HCT116 (cell line): ENCODE results near the gene CSTF2. TPM values are rescaled to one million over a fixed set of nuclear protein-coding genes. Genes with fewer than 3 reads are reported as not detected.
"Not testable (repeated sequence)": the region's sequence is repeated elsewhere in the genome, so short reads cannot be mapped to it uniquely, and the experiment has no call there.

ENCODE experiments used
- ATAC-seq: fragments of 200-7000 bp; cut with Tn5 transposase; 2 replicates; pipeline ENCODE4 v1.9.1; 2020; ENCODE audit warnings: mild to moderate bottlenecking, moderate library complexity
- Bru-seq: library from RNA; stranded (reverse); fragments of 400-500 nt; gene quantifications from one replicate; lab custom pipeline; 2021; lab: Mats Ljungman, UMichigan
- BruChase-seq, 2 experiments: library from RNA; stranded (reverse); fragments of 400-500 nt; gene quantifications; one replicate each; lab custom pipeline; 2021; lab: Mats Ljungman, UMichigan
- BruUV-seq: library from RNA; stranded (reverse); fragments of 400-500 nt; replicated peaks from 2 replicates; lab custom pipeline; 2021; lab: Mats Ljungman, UMichigan
- CTCF ChIA-PET: fragments of 300-600 bp; sonication (Branson Sonifier 250); formaldehyde crosslinking; loops from one replicate; lab custom pipeline; 2021; ENCODE audit warnings: antibody characterized with exemption; lab: Charles Lee
- POLR2A ChIA-PET: fragments of 300-600, 350-600 bp; sonication (Branson Sonifier 250); formaldehyde crosslinking; loops from one replicate; lab custom pipeline; 2021; ENCODE audit warnings: antibody characterized with exemption; lab: Charles Lee
- RAD21 ChIA-PET, 2 experiments: fragments of 300-600 bp; sonication (Branson Sonifier 250); formaldehyde crosslinking; loops; one replicate each; lab custom pipeline; 2023; ENCODE audit warnings: low total read pairs in 2 of 2; ENCODE audit not compliant: uncharacterized antibody in 2 of 2, unreplicated experiment in 2 of 2, low non-redundant PET in 1 of 2; lab: Charles Lee
- DNase-seq: peaks from one replicate; pipeline ENCODE4 v3.0.0-alpha.2; 2010; ENCODE audit warnings: low read depth, low spot score
- H2AFZ ChIP-seq: fragments of 200-600 bp; shearing (Covaris generic), sonication (generic); 2 replicates; pipeline ENCODE4 v1.6.1; 2017; ENCODE audit warnings: low read depth, mixed run types, mixed read lengths, antibody characterized with exemption, low read length; ENCODE audit not compliant: poor library complexity, severe bottlenecking
- H3K27ac ChIP-seq: 2 replicates; pipeline ENCODE4 v1.5.1; 2012; ENCODE audit warnings: low read depth, low read length
- H3K27me3 ChIP-seq: fragments of 200-600 bp; sonication (generic); 2 replicates; pipeline ENCODE4 v1.6.1; 2016; ENCODE audit warnings: mixed run types, low read length, mixed read lengths; ENCODE audit not compliant: insufficient read depth
- H3K36me3 ChIP-seq, 2 experiments: fragments of 200-500 bp in 1 of 2; fragments of 200-600 bp in 1 of 2; sonication (Bioruptor generic) in 1 of 2; sonication (generic) in 1 of 2; 2 replicates each; pipeline versions ENCODE4 v1.5.1 to v1.6.1; 2014 to 2016; ENCODE audit warnings: low read length in 2 of 2, inconsistent platforms in 1 of 2, mixed read lengths in 1 of 2, mixed run types in 1 of 2; ENCODE audit not compliant: insufficient read depth in 2 of 2, control insufficient read depth in 1 of 2
- H3K4me1 ChIP-seq, 2 experiments: fragments of 200-600 bp in 1 of 2; sonication (generic) in 1 of 2; 2 replicates each; pipeline versions ENCODE4 v1.5.1 to v1.6.1; 2012 to 2017; ENCODE audit warnings: low read length in 2 of 2, inconsistent platforms in 1 of 2, mild to moderate bottlenecking in 1 of 2, mixed read lengths in 1 of 2, mixed run types in 1 of 2, moderate library complexity in 1 of 2; ENCODE audit not compliant: insufficient read depth in 2 of 2, control insufficient read depth in 1 of 2
- H3K4me2 ChIP-seq: fragments of 200-600 bp; sonication (generic); 2 replicates; pipeline ENCODE4 v1.6.1; 2017; ENCODE audit warnings: mixed run types, low read length, mixed read lengths
- H3K4me3 ChIP-seq, 2 experiments: fragments of 200-600 bp in 1 of 2; sonication (generic) in 1 of 2; replicated peaks in 1 of 2; 2 replicates each; pipeline ENCODE4 v1.5.1; 2011 to 2016; ENCODE audit warnings: low read length in 2 of 2, control low read depth in 1 of 2, low read depth in 1 of 2, mild to moderate bottlenecking in 1 of 2, mixed read lengths in 1 of 2, mixed run types in 1 of 2
- H3K79me2 ChIP-seq: fragments of 200-600 bp; sonication (generic); 2 replicates; pipeline ENCODE4 v1.6.1; 2017; ENCODE audit warnings: mild to moderate bottlenecking, mixed run types, low read length, moderate library complexity, mixed read lengths; ENCODE audit not compliant: insufficient read depth
- H3K9ac ChIP-seq: fragments of 200-600 bp; sonication (generic); 2 replicates; pipeline ENCODE4 v1.6.1; 2016; ENCODE audit warnings: low read length, mixed read lengths
- H3K9me2 ChIP-seq: fragments of 200-600 bp; sonication (generic), shearing (Covaris generic); 2 replicates; pipeline ENCODE4 v1.6.1; 2017; ENCODE audit warnings: mixed run types, mild to moderate bottlenecking, moderate library complexity; ENCODE audit not compliant: insufficient read depth
- H3K9me3 ChIP-seq, 2 experiments: fragments of 200-500 bp in 1 of 2; fragments of 200-600 bp in 1 of 2; sonication (Bioruptor generic) in 1 of 2; sonication (generic) in 1 of 2; 2 replicates each; pipeline ENCODE4 v1.6.1; 2014 to 2017; ENCODE audit warnings: low read length in 2 of 2, mixed read lengths in 2 of 2, inconsistent platforms in 1 of 2, low read depth in 1 of 2, mild to moderate bottlenecking in 1 of 2, mixed run types in 1 of 2, moderate library complexity in 1 of 2; ENCODE audit not compliant: control insufficient read depth in 1 of 2, insufficient read depth in 1 of 2
- H4K20me1 ChIP-seq: fragments of 200-600 bp; sonication (generic), shearing (Covaris generic); 2 replicates; pipeline ENCODE4 v1.6.1; 2017; ENCODE audit warnings: mixed run types, mild to moderate bottlenecking, moderate library complexity; ENCODE audit not compliant: insufficient read depth
- CBX3 ChIP-seq: IDR thresholded peaks from 2 replicates; pipeline ENCODE4 v1.6.1; 2012; ENCODE audit warnings: low read depth
- ELF1 ChIP-seq: IDR thresholded peaks from 2 replicates; pipeline ENCODE4 v1.6.1; 2012; ENCODE audit warnings: low read depth, borderline replicate concordance
- POLR2A ChIP-seq: IDR thresholded peaks from 2 replicates; pipeline ENCODE4 v1.7.0; 2011; ENCODE audit warnings: borderline replicate concordance; ENCODE audit not compliant: insufficient read depth, insufficient read length; ENCODE audit errors: extremely low read depth
- POLR2AphosphoS5 ChIP-seq: IDR thresholded peaks from 2 replicates; pipeline ENCODE4 v1.6.1; 2011; ENCODE audit warnings: mild to moderate bottlenecking, low read depth, low read length, moderate library complexity
- SIN3A ChIP-seq: IDR thresholded peaks from 2 replicates; pipeline ENCODE4 v1.6.1; 2012; ENCODE audit warnings: low read depth
- SP1 ChIP-seq: IDR thresholded peaks from 2 replicates; pipeline ENCODE4 v1.6.1; 2012; ENCODE audit warnings: low read depth
- TCF7L2 ChIP-seq: IDR thresholded peaks from 2 replicates; pipeline ENCODE4 v1.7.0; 2011; ENCODE audit warnings: borderline replicate concordance, inconsistent platforms; ENCODE audit not compliant: insufficient read depth, insufficient read length; ENCODE audit errors: extremely low read depth
- YY1 ChIP-seq: IDR thresholded peaks from 2 replicates; pipeline ENCODE4 v1.6.1; 2011; ENCODE audit warnings: low read length, low read depth, moderate library complexity, mild to moderate bottlenecking; ENCODE audit not compliant: insufficient replicate concordance; ENCODE audit errors: extremely low read depth
- ZNF274 ChIP-seq: fragments of 200-500 bp; sonication (Bioruptor generic); IDR thresholded peaks from 2 replicates; pipeline ENCODE4 v1.6.1; 2014; ENCODE audit warnings: mild to moderate bottlenecking, low read depth, low read length, inconsistent platforms
- intact Hi-C: fragments of 100-400 bp; cut with micrococcal nuclease; formaldehyde crosslinking; loops from 2 replicates; pipeline ENCODE4 v1.10.0; 2022
- long read RNA-seq: library from polyadenylated mRNA; unstranded; transcript quantifications from one replicate; pipeline ENCODE4 v2.0.0, GENCODE V29; 2021; ENCODE audit not compliant: unreplicated experiment
- polyA plus RNA-seq: library from polyadenylated mRNA; unstranded; fragments of >200 nt; gene quantifications from 2 replicates; pipeline ENCODE4 v1.2.1, GENCODE V29; 2012; ENCODE audit warnings: missing spikeins
- total RNA-seq: library from RNA; stranded (reverse); gene quantifications from one replicate; pipeline ENCODE4 v1.2.1, GENCODE V29; 2021; ENCODE audit not compliant: unreplicated experiment
- TF ChIP-seq, protein P1 (sequence below), 3 experiments: fragments of 200-600 bp in 1 of 3; sonication (generic) in 1 of 3; IDR thresholded peaks in 2 of 3; conservative IDR thresholded peaks in 1 of 3; 2 replicates each; pipeline ENCODE4 v1.5.1; 2012 to 2017; ENCODE audit warnings: low read depth in 2 of 3, low read length in 2 of 3, antibody characterized with exemption in 1 of 3, borderline replicate concordance in 1 of 3, control low read depth in 1 of 3, mild to moderate bottlenecking in 1 of 3, mixed read lengths in 1 of 3, mixed run types in 1 of 3, moderate library complexity in 1 of 3; ENCODE audit not compliant: insufficient read depth in 1 of 3
- TF ChIP-seq, protein P2 (sequence below): IDR thresholded peaks from 2 replicates; pipeline ENCODE4 v1.6.1; 2012

Gene CSTF2, protein sequence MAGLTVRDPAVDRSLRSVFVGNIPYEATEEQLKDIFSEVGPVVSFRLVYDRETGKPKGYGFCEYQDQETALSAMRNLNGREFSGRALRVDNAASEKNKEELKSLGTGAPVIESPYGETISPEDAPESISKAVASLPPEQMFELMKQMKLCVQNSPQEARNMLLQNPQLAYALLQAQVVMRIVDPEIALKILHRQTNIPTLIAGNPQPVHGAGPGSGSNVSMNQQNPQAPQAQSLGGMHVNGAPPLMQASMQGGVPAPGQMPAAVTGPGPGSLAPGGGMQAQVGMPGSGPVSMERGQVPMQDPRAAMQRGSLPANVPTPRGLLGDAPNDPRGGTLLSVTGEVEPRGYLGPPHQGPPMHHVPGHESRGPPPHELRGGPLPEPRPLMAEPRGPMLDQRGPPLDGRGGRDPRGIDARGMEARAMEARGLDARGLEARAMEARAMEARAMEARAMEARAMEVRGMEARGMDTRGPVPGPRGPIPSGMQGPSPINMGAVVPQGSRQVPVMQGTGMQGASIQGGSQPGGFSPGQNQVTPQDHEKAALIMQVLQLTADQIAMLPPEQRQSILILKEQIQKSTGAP
- 34.1 TPM for total RNA-seq
- polyA plus RNA-seq: 18.9 and 24.9 TPM in 2 replicates
- Bru-seq, nascent RNA: percentile 69 among the genes with signal in this experiment
- percentile 78 among the genes with signal in this experiment for BruChase-seq, experiment 1, labeled RNA remaining after a 6-hour chase
- BruChase-seq, experiment 2, labeled RNA remaining after a 2-hour chase: percentile 67 among the genes with signal in this experiment
- long read RNA-seq, transcript CSTF2-201 (14 exons, 1,958 nt): major isoform, 54 of 83 reads
- long read RNA-seq, partial matches to known transcripts: 23 of 83 reads
- long read RNA-seq, other reads (novel, unspliced or antisense): 5 of 83 reads

DNA sequence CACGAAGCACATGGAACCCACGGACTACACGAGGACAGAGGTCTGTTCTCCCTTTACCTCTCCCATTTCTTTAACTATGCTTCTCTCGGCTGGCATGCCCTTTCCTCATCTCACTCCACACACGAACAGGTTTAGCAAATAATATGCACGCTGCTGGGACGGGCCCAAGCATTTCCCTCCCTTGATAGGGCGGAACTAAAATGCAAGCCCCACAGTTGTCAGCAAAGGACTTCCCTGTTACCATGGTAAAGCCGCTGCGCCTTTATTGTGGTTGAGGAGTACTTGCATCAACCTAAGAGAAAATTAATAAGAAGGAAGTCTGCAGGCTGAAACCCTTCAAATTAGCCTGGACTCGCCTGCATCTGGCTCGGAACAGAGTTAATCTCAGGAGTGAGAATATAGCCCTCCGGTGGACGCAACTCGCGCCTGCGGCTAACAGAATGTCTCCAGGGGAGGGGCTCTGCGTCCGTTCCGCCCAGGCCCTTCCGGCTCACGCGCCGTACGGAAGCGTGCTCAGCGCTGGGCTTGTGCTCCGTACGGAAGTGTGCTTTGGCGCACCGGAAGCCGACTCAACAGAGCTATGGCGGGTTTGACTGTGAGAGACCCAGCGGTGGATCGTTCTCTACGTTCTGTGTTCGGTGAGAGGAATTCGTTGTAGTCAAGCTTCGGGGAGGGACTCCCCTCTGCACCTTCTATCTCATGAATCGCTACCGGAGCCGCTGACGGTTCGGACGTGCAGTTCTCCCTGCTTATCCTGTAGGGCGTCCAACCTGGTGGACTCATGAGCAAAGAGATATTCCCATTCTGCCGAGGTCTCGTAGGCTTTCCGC, at the start of gene CSTF2:
Gene CSTF2 (plus strand): TSS at position 555 of the 830 bp plus-strand sequence. CDS start 26 bp downstream, at position 581.
- Histone ChIP-seq H2AFZ (peak within 1 kb of the TSS; percentile 68), H3K27me3 (no peaks in the 10 kb centered on the region), H3K9me2 (no peaks in the 10 kb centered on the region), H3K36me3 (peaks cover 14 to 15% of the 10 kb centered on the region in 2 experiments), H3K4me1 (peaks cover 0 to 10% of the 10 kb centered on the region in 2 experiments; a peak in 3 of 4 replicates), H3K9ac (peak within 1 kb of the TSS; percentile 78), H3K27ac (peak within 1 kb of the TSS; percentile 47), H3K9me3 (no peaks in the 10 kb centered on the region), H3K4me3 (peak within 1 kb of the TSS; percentile 83 to 88), H3K4me2 (peak within 1 kb of the TSS; percentile 85), H3K79me2 (peaks cover 19% of the 10 kb centered on the region), H4K20me1 (no peaks in the 10 kb centered on the region)
- ChIA-PET CTCF (no interaction called here), POLR2A (no interaction called here), RAD21 (no interaction called here)
- ATAC-seq (peak; percentile 98), DNase-seq (peak; percentile 65)
- TF ChIP-seq CBX3: 0 out of 2 replicates have a peak, but pooled peaks have one; percentile 11
- peak; percentile 59 for TF ChIP-seq POLR2A
- TF ChIP-seq TCF7L2: peak; percentile 60
- TF ChIP-seq YY1: no peak
- TF ChIP-seq ZNF274: no peak
- TF ChIP-seq SP1: peak; percentile 29; the same call in 1 of the 2 replicates
- TF ChIP-seq POLR2AphosphoS5: peak; percentile 81
- TF ChIP-seq, protein P1, sequence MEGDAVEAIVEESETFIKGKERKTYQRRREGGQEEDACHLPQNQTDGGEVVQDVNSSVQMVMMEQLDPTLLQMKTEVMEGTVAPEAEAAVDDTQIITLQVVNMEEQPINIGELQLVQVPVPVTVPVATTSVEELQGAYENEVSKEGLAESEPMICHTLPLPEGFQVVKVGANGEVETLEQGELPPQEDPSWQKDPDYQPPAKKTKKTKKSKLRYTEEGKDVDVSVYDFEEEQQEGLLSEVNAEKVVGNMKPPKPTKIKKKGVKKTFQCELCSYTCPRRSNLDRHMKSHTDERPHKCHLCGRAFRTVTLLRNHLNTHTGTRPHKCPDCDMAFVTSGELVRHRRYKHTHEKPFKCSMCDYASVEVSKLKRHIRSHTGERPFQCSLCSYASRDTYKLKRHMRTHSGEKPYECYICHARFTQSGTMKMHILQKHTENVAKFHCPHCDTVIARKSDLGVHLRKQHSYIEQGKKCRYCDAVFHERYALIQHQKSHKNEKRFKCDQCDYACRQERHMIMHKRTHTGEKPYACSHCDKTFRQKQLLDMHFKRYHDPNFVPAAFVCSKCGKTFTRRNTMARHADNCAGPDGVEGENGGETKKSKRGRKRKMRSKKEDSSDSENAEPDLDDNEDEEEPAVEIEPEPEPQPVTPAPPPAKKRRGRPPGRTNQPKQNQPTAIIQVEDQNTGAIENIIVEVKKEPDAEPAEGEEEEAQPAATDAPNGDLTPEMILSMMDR (IDR thresholded peaks at IDR 0.05 in 2 of 3, conservative IDR thresholded peaks at IDR 0.05 in 1 of 3; ENCODE audit: borderline replicate concordance in 1 of 3, insufficient read depth in 1 of 3, low read depth in 2 of 3, low read length in 2 of 3): no peak
- TF ChIP-seq, protein P2, sequence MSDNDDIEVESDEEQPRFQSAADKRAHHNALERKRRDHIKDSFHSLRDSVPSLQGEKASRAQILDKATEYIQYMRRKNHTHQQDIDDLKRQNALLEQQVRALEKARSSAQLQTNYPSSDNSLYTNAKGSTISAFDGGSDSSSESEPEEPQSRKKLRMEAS: peak; percentile 69
- TF ChIP-seq ELF1: peak; percentile 67
- 0 out of 2 replicates have a peak, but pooled peaks have one; percentile 8 for TF ChIP-seq SIN3A
- BruUV-seq: TSS peak; percentile 88
- intact Hi-C loops: no loop called here

DNA sequence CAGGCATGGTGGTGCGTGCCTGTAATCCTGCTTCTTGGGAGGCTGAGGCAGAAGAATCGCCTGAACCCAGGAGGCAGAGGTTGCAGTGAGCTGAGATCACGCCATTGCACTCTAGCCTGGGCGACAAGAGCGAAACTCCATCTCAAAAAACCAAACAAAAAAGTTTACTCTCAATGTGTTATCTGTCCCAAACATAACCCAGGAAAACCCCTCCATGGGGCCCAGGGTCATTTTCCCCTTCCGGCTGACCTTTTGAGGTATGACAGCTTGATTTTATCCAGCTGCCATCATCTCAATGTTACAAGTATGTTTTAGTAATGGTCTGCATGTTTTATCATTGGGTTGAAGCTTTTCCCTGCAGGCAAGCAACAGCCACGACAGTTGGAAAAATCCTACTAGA, 23.8 kb upstream of the CSTF2 start:
- H3K9me3 ChIP-seq, RAD21 ChIA-PET: not testable (repeated sequence)

More for the DNA sequence above, 23.8 kb upstream of the CSTF2 start:
- H3K4me1 ChIP-seq, H3K36me3 ChIP-seq, CTCF ChIA-PET, BruUV-seq, ATAC-seq, H2AFZ ChIP-seq, intact Hi-C loops, H4K20me1 ChIP-seq, POLR2A ChIA-PET, H3K9ac ChIP-seq, H3K79me2 ChIP-seq, H3K27ac ChIP-seq, H3K27me3 ChIP-seq, H3K4me3 ChIP-seq, DNase-seq, H3K9me2 ChIP-seq, H3K4me2 ChIP-seq: not testable (repeated sequence)
